Sigmoid colon (tissue), 7 donors: ENCODE results near the gene ALDH16A1. TPM values are rescaled to one million over a fixed set of nuclear protein-coding genes. Genes with fewer than 3 reads are reported as not detected.

Experiments
- DNase-seq: peaks from one replicate; pipeline ENCODE4 v3.0.0-alpha.2; 2019
- H3K27ac ChIP-seq, 4 donors: fragments of 200-600 bp; sonication (generic); one replicate each; pipeline ENCODE4 v1.5.1; 2016 to 2019; ENCODE audit warnings: mild to moderate bottlenecking in 1 of 4
- H3K27me3 ChIP-seq, 3 donors: fragments of 200-600 bp; sonication (generic); one replicate each; pipeline ENCODE4 v1.5.1; 2019; ENCODE audit warnings: mild to moderate bottlenecking in 1 of 3
- H3K36me3 ChIP-seq, 4 donors: fragments of 200-600 bp; sonication (generic); one replicate each; pipeline ENCODE4 v1.5.1; 2016 to 2019
- H3K4me1 ChIP-seq, 4 donors: fragments of 200-600 bp; sonication (generic); one replicate each; pipeline ENCODE4 v1.5.1; 2017 to 2019
- H3K4me3 ChIP-seq, 4 donors: fragments of 200-600 bp; sonication (generic); one replicate each; pipeline ENCODE4 v1.5.1; 2017 to 2019; ENCODE audit warnings: mild to moderate bottlenecking in 2 of 4, moderate library complexity in 1 of 4
- H3K9me3 ChIP-seq, 4 donors: fragments of 200-600 bp in 3 of 4; sonication (generic) in 3 of 4; one replicate each; pipeline versions ENCODE4 v1.5.1 to v1.6.1; 2013 to 2019
- CTCF ChIP-seq, 4 experiments: fragments of 450-650 bp in 3 of 4; fragments of 200-600 bp in 1 of 4; IDR thresholded peaks; one replicate each; pipeline ENCODE4 v1.5.1; 2016 to 2019; ENCODE audit warnings: antibody characterized with exemption in 4 of 4, mild to moderate bottlenecking in 3 of 4, moderate library complexity in 2 of 4
- EP300 ChIP-seq, 4 donors: sonication (generic); formaldehyde crosslinking; IDR thresholded peaks; one replicate each; pipeline ENCODE4 v1.6.1; 2017; ENCODE audit warnings: antibody characterized with exemption in 4 of 4
- POLR2A ChIP-seq, 2 donors: fragments of 450-650 bp; IDR thresholded peaks; one replicate each; pipeline ENCODE4 v1.6.1; 2016; ENCODE audit warnings: antibody characterized with exemption in 2 of 2, mild to moderate bottlenecking in 2 of 2, moderate library complexity in 2 of 2
- POLR2AphosphoS5 ChIP-seq, 4 donors: sonication (generic); formaldehyde crosslinking; IDR thresholded peaks; one replicate each; pipeline ENCODE4 v1.6.1; 2017; ENCODE audit warnings: antibody characterized with exemption in 4 of 4
- WGBS, 2 donors: extraction: QIAGEN DNeasy Blood & Tissue Kit; methylation state at CpG; one replicate each; pipeline ENCODE4 v1.1.7; 2013; 5-methylcytosine and 5-hydroxymethylcytosine counted together
- intact Hi-C: fragments of 100-400 bp; cut with DNase I; formaldehyde crosslinking; loops from one replicate; pipeline ENCODE4 v1.15.1; 2023
- polyA plus RNA-seq, 3 donors: library from polyadenylated mRNA; stranded (reverse); fragments of 200-250 nt; gene quantifications; one replicate each; pipeline ENCODE4 v1.2.3, GENCODE V29; 2013
- total RNA-seq, 4 donors: library from RNA; depleted of rRNA; stranded (reverse); fragments of >200 nt; gene quantifications; one replicate each; pipeline ENCODE4 v1.1.0, GENCODE V29; 2016
- donor health status: healthy with polysubstance abuse.
- donor health status: Bipolar disorder and iron deficiency.
- donor health status: healthy.

ALDH16A1 gene
- total and polyA plus RNA-seq, 7 donors, result 14.1 to 44.2 (median 18.0) TPM

- peaks cover 0 to 68% (median 2%) of the 10 kb centered on the region in 4 donors for H3K36me3 ChIP-seq
- no peaks in the 10 kb centered on the region for H3K4me1 ChIP-seq
- no peak overlapping the region for H3K4me3 ChIP-seq
- H3K27ac ChIP-seq, result no peak overlapping the region
- H3K27me3 ChIP-seq, result no peaks in the 10 kb centered on the region
- 95% methylated on average over 39 of the region's 39 CpGs for WGBS, 2 donors
- H3K9me3 ChIP-seq, result no peaks in the 10 kb centered on the region
- no peak for TF ChIP-seq EP300 (IDR thresholded peaks at IDR 0.05)
- no peak for TF ChIP-seq CTCF (IDR thresholded peaks at IDR 0.05)
- DNase-seq, result no peak
- intact Hi-C loops, result no loop called here
Measured at GRCh38 chr19:49463960-49464740, 11.1 kb downstream of the ALDH16A1 start.

- H3K4me1 ChIP-seq, result no peaks in the 10 kb centered on the region
- no peaks in the 10 kb centered on the region for H3K27me3 ChIP-seq
- H3K27ac ChIP-seq, result no peak overlapping the region
- H3K4me3 ChIP-seq, result no peak overlapping the region
- H3K36me3 ChIP-seq, result peaks cover 0 to 62% (median 0%) of the 10 kb centered on the region in 4 donors
- no peak for DNase-seq
- intact Hi-C loops, result no loop called here
- WGBS, 2 donors, result 94 to 95% methylated on average over 3 of the region's 3 CpGs
- TF ChIP-seq POLR2A (IDR thresholded peaks at IDR 0.05) (no peak), CTCF (IDR thresholded peaks at IDR 0.05) (no peak), EP300 (IDR thresholded peaks at IDR 0.05) (no peak), POLR2AphosphoS5 (IDR thresholded peaks at IDR 0.05) (no peak)
- no peaks in the 10 kb centered on the region for H3K9me3 ChIP-seq
Measured at GRCh38 chr19:49465371-49465770, 12.3 kb downstream of the ALDH16A1 start.

GRCh38 chr19:49468199-49468598, 15.2 kb downstream of the ALDH16A1 start:
- Histone ChIP-seq H3K4me1 (no peaks in the 10 kb centered on the region), H3K4me3 (no peak overlapping the region), H3K27me3 (no peaks in the 10 kb centered on the region), H3K27ac (peak overlapping the region; percentile 23 to 73 (median 40)), H3K36me3 (peaks cover 0 to 46% (median 0%) of the 10 kb centered on the region in 4 donors), H3K9me3 (no peaks in the 10 kb centered on the region)
- TF ChIP-seq POLR2A (IDR thresholded peaks at IDR 0.05) (no peak), EP300 (IDR thresholded peaks at IDR 0.05) (no peak), POLR2AphosphoS5 (IDR thresholded peaks at IDR 0.05) (no peak), CTCF (IDR thresholded peaks at IDR 0.05) (no peak)
- DNase-seq, result no peak
- intact Hi-C loops, result no loop called here
- WGBS, 2 donors, result 86 to 93% methylated on average over 19 of the region's 19 CpGs

GRCh38 chr19:49468746-49469447, 15.9 kb downstream of the ALDH16A1 start:
- Histone ChIP-seq H3K9me3 (no peaks in the 10 kb centered on the region), H3K4me3 (no peak overlapping the region), H3K4me1 (peaks cover 0 to 7% (median 5%) of the 10 kb centered on the region in 4 donors), H3K36me3 (peaks cover 0 to 44% (median 0%) of the 10 kb centered on the region in 4 donors), H3K27me3 (no peaks in the 10 kb centered on the region), H3K27ac (peak overlapping the region; percentile 23 to 73 (median 40))
- TF ChIP-seq EP300 (IDR thresholded peaks at IDR 0.05), result no peak
- TF ChIP-seq CTCF (IDR thresholded peaks at IDR 0.05), result no peak
- TF ChIP-seq POLR2AphosphoS5 (IDR thresholded peaks at IDR 0.05), result no peak
- TF ChIP-seq POLR2A (IDR thresholded peaks at IDR 0.05), result no peak
- DNase-seq, result peak; percentile 91
- 48 to 61% methylated on average over 15 of the region's 15 CpGs for WGBS, 2 donors
- intact Hi-C loops, result no loop called here
